Cardiac fibroblast (primary cell): ENCODE measurements around the gene RNF157.

ENCODE experiments used
- DNase-seq, 2 donors: peaks; one replicate each; pipeline versions ENCODE4 v3.0.0 to v3.0.0-alpha.2; 2010; ENCODE audit warnings: low read depth in 2 of 2
- H3K4me3 ChIP-seq, 2 donors: replicated peaks in 1 of 2; 1 replicate in 1 of 2; 2 replicates in 1 of 2; pipeline ENCODE4 v1.5.1; 2011; ENCODE audit warnings: low read depth in 2 of 2, low read length in 2 of 2, mild to moderate bottlenecking in 2 of 2, moderate library complexity in 1 of 2
- TF ChIP-seq, protein P1 (sequence below): IDR thresholded peaks from one replicate; pipeline ENCODE4 v1.5.1; 2011; ENCODE audit warnings: low read depth, mild to moderate bottlenecking, low read length, inconsistent platforms

The RNF157 gene

DNA sequence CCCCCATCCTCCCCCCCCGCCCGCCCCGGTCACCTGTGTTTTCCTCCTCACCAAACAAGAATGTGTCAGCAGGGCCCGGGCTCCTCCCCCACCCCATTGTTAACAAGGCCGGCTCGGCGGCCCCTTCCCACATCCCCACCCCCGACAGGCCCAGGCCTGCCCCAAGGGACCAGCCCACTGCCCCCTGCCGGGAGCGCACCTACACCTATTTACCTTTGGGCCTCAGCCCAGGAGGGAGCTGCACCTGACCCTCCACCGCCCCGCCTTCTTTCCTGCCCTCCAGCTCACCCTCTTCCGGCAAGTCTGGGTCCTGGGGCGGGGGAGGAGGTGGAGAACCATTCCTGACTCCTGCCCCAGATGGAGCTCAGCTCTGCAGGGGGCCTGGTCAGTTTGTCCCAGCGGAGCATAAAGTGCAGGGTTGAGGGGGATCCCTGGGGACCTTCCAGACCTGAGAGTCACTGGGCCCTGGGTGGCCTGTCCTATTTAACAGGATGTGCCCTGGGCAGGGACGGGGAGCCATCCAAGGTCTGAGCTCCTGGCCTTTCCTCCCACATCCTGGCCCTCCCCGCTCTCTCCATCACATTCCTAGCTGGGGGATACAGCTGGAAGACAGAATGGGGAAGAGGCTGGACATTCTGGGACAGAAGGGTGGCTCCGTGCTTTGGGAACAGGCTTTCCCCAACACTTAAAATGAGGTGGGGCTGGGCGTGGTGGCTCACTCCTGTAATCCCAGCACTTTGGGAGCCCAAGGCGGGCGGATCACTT lies 107.5 kb downstream of the RNF157 start:
- H3K4me3 ChIP-seq: no peak overlapping the region
- TF ChIP-seq, protein P1, sequence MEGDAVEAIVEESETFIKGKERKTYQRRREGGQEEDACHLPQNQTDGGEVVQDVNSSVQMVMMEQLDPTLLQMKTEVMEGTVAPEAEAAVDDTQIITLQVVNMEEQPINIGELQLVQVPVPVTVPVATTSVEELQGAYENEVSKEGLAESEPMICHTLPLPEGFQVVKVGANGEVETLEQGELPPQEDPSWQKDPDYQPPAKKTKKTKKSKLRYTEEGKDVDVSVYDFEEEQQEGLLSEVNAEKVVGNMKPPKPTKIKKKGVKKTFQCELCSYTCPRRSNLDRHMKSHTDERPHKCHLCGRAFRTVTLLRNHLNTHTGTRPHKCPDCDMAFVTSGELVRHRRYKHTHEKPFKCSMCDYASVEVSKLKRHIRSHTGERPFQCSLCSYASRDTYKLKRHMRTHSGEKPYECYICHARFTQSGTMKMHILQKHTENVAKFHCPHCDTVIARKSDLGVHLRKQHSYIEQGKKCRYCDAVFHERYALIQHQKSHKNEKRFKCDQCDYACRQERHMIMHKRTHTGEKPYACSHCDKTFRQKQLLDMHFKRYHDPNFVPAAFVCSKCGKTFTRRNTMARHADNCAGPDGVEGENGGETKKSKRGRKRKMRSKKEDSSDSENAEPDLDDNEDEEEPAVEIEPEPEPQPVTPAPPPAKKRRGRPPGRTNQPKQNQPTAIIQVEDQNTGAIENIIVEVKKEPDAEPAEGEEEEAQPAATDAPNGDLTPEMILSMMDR: no peak

DNA sequence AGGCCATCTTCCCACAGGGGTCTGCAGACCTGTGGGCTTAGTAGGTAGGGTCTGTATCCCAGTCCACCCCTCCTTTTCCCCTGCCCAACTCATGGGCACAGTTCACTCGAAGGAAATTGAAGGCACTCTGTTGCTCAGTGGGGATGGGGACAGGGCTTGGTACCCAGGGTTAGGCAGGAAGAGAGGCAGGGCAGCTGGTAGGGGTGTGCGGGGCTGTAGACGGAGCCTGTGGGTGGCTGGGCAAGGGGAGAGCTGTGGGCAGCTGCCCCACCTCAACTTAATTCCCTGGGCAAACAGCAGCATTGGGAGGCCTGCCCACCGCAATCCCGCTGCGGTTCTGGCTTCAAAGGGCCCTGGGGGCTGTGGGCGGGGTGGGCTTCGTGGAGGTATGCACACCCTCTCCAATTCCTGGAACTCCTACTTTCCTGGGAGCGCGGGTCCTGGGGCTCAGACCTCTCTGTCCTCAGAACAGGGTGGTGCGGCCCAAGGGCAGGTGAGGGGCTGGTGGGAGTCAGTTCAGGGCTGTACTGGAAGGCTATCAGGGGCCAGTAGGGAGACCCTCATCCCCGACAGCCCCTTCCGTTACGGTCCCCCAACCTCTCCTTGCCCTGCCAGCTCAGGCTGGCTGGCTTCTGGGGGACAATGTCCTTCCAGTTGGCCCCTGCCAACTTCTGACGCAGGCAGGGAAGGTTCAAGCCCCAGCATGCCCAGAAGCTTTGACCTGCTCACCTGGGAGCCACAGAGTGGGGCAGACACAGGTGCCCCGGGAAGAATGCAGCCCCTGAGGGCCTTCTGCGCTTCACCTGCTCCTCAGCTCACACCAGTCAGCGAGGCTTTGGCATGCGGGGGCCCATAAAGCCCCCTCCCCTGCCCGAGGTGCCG lies 108.4 kb downstream of the RNF157 start:
- TF ChIP-seq, protein P1: no peak
- H3K4me3 ChIP-seq: no peak overlapping the region
- no peak for DNase-seq

More for the DNA sequence above, 107.5 kb downstream of the RNF157 start:
- no peak for DNase-seq

DNA sequence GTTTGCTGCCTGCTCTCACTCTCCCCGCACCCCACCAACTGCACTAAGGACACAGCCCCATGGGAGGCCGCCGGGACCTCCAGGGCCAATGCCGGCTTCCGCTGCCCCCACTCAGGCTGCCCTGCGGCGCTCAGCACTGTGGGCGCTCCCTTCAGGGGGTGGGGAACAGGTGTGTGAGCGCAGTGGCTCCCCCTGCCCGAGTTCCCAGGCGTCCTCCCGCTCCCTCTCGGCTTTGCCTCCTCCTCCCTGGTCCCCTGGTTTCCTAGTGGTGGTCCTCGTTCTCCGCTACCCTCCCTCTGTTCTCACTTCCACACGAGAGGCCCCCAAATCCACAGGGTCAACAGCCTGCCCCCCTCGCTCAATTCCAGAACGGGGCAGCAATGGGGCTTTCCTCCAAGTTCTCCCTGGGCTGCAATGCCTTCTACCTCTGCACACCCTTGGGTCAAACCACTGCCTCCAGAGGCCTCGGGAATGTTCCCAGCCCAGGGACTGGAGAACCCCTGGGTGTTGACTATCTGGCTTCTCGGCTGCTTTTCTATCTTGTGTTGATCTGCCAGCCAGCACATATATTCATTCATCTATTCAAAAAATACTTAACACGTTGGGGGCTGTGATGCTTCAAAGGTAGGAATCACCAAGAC lies 109.1 kb downstream of the RNF157 start:
- no peak for DNase-seq
- TF ChIP-seq, protein P1: no peak
- H3K4me3 ChIP-seq: no peak overlapping the region

DNA sequence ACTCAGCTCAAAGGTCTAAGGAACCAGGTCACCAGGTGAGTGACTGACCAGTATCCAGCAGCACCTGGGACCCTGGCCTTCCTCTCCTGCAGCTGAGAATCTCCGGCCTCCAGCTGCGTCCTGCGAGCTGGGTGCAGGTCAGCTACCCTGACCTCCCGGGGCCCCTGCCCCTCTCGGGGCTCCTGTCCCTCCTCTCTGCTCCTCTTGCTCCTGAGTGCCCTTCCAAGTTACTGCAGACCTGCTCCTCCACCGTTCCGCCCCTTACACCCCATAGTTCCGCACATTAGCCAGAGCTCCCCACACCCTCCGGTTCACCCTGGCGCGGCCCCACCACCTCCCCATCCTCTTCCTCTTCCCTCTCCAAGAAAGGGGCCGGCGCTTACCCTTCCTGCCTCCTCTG lies 109.8 kb downstream of the RNF157 start:
- DNase-seq: no peak
- no peak overlapping the region for H3K4me3 ChIP-seq
- TF ChIP-seq, protein P1: no peak

DNA sequence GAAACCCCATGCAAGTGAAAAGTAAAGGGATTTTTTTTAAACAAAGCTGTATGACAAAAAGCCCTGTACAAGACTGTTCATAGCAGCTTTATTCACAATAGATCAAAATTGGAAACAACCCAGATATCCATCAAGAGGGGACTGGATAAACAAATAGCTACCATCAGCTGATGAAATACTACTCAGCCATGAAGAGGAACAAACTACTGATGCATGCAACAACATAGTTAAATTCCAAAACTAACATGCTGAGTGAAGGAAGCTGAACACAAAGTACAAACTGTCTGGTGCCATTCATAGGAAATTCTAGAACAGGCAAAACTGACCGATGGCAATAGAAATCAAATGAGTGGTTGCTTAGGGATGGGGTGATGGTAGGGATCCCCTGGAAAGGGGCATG lies 114.4 kb downstream of the RNF157 start:
- TF ChIP-seq, protein P1: no peak
- no peak overlapping the region for H3K4me3 ChIP-seq
- DNase-seq: no peak

DNA sequence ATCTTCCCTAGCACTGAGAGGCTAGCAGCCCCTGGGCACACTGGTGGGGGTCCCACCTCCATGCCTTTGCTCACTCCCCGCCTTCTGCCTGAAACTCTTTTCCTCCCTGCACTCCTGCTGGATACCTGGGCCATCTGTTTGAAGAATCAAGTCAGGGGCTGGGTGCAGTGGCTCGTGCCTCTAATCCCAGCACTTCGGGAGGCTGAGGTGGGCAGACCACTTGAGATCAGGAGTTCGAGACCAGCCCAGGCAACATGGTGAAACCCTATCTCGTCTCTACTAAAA lies 115.0 kb downstream of the RNF157 start:
- H3K4me3 ChIP-seq: no peak overlapping the region
- TF ChIP-seq, protein P1: no peak
- DNase-seq: no peak
